Mesodermal cell (in vitro differentiated cells): ENCODE measurements around the gene UBE2A.

ENCODE experiments used
- H3K27ac ChIP-seq: 2 replicates; pipeline ENCODE4 v1.7.0; 2013; ENCODE audit warnings: mild to moderate bottlenecking, low read depth, low read length, moderate library complexity; ENCODE audit not compliant: severe bottlenecking
- H3K36me3 ChIP-seq: 2 replicates; pipeline ENCODE4 v1.7.1; 2013; ENCODE audit warnings: mild to moderate bottlenecking, low read length, moderate library complexity; ENCODE audit not compliant: control insufficient read depth, insufficient read depth
- H3K4me1 ChIP-seq: one replicate; pipeline ENCODE4 v1.7.1; 2013; ENCODE audit warnings: mild to moderate bottlenecking, low read length; ENCODE audit not compliant: insufficient read depth, control insufficient read depth, poor library complexity, severe bottlenecking
- H3K4me3 ChIP-seq: 2 replicates; pipeline ENCODE4 v1.7.0; 2013; ENCODE audit warnings: low read length, control low read depth, mild to moderate bottlenecking; ENCODE audit not compliant: insufficient read depth, poor library complexity, severe bottlenecking; ENCODE audit errors: extremely low read depth
- H3K9me3 ChIP-seq: 2 replicates; pipeline ENCODE4 v1.7.1; 2013; ENCODE audit warnings: mild to moderate bottlenecking, low read length, moderate library complexity; ENCODE audit not compliant: control insufficient read depth
- WGBS, 2 experiments: methylation state at CpG; one replicate each; pipeline ENCODE4 v1.1.5; 2013; ENCODE audit warnings: missing lambda C conversion rate in 2 of 2; ENCODE audit not compliant: insufficient coverage in 2 of 2; 5-methylcytosine and 5-hydroxymethylcytosine counted together

UBE2A gene

GRCh38 chrX:119617517-119618164 lies 43.3 kb downstream of the UBE2A start:
- Histone ChIP-seq H3K27ac (no peak overlapping the region), H3K4me3 (no peak overlapping the region), H3K9me3 (no peaks in the 10 kb centered on the region), H3K36me3 (peaks cover 4% of the 10 kb centered on the region), H3K4me1 (peaks cover 1% of the 10 kb centered on the region)
- WGBS, 2 experiments, result 86 to 90% methylated on average over 1 to 2 of the region's 15 CpGs

- no peak overlapping the region for H3K27ac ChIP-seq
- peaks cover 5% of the 10 kb centered on the region for H3K4me1 ChIP-seq
- 88 to 93% methylated on average over 3 to 5 of the region's 5 CpGs for WGBS, 2 experiments
- no peaks in the 10 kb centered on the region for H3K9me3 ChIP-seq
- H3K4me3 ChIP-seq, result no peak overlapping the region
- peaks cover 4% of the 10 kb centered on the region for H3K36me3 ChIP-seq
Observed at GRCh38 chrX:119618439-119618838, 44.1 kb downstream of the UBE2A start.

GRCh38 chrX:119622356-119623232 lies 48.2 kb downstream of the UBE2A start:
- Histone ChIP-seq H3K4me1 (peaks cover 5% of the 10 kb centered on the region), H3K36me3 (peaks cover 8% of the 10 kb centered on the region), H3K9me3 (no peaks in the 10 kb centered on the region), H3K27ac (no peak overlapping the region), H3K4me3 (no peak overlapping the region)
- WGBS, 2 experiments, result 77 to 97% methylated on average over 2 to 4 of the region's 9 CpGs

- Histone ChIP-seq H3K9me3 (no peaks in the 10 kb centered on the region), H3K36me3 (peaks cover 10% of the 10 kb centered on the region), H3K4me3 (no peak overlapping the region), H3K4me1 (peaks cover 5% of the 10 kb centered on the region), H3K27ac (no peak overlapping the region)
- 83 to 97% methylated on average over 1 to 5 of the region's 11 CpGs for WGBS, 2 experiments
Observed at GRCh38 chrX:119624417-119624816, 50.1 kb downstream of the UBE2A start.

- Histone ChIP-seq H3K4me1 (peaks cover 5% of the 10 kb centered on the region), H3K9me3 (no peaks in the 10 kb centered on the region), H3K4me3 (no peak overlapping the region), H3K36me3 (peaks cover 9% of the 10 kb centered on the region), H3K27ac (no peak overlapping the region)
- 79 to 87% methylated on average over 5 of the region's 10 CpGs for WGBS, 2 experiments
Observed at GRCh38 chrX:119624951-119625668, 50.7 kb downstream of the UBE2A start.

- no CpG with 5 or more reads among the region's 2 CpGs for WGBS, 2 experiments
- Histone ChIP-seq H3K36me3 (peaks cover 16% of the 10 kb centered on the region), H3K27ac (no peak overlapping the region), H3K4me3 (no peak overlapping the region), H3K9me3 (no peaks in the 10 kb centered on the region), H3K4me1 (peaks cover 5% of the 10 kb centered on the region)
Observed at GRCh38 chrX:119625843-119626242, 51.5 kb downstream of the UBE2A start.
